ENCODE measurements around the gene TMEM45A.
"Not testable (repeated sequence)": the region's sequence is repeated elsewhere in the genome, so short reads cannot be mapped to it uniquely, and the experiment has no call there.

TMEM45A gene

DNA sequence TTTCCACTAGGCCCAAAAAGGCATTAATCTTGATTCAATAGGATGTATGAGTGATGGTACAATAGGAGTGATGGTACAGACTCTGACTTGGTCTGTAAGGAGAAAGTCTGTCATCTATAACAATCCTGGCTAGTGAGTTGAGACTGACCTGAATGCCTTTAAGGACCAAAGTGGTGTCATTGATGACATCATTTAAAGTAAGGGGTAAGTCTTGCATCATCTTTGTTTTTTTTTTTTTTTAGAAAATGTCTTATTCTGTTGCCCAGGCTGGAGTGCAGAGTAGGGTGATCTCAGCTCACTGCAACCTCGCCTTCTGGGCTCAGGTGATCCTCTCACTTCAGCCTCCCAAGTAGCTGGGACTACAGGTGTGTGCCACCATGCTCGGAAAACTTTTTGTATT, 5.6 kb upstream of the TMEM45A start:
- no peak for DNase-seq

DNA sequence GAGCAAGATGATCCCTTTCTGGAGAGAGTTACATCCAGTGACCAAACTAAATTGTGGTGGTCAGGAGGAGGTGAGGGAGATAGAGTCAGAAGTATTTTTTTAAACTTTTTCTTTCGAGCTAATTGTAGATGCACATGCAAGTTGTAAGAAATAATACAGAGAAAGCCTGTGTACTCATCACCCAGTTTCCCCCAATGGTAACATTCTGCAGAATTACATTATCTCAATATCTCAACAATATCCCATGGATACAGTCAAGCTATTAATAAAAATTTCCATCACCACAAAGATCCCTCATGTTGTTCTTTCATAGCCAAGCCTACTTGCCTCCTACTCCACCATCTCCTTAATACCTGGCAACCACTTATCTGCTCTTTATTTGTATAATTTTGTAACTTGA, 3.3 kb upstream of the TMEM45A start:
- DNase-seq: no peak

DNA sequence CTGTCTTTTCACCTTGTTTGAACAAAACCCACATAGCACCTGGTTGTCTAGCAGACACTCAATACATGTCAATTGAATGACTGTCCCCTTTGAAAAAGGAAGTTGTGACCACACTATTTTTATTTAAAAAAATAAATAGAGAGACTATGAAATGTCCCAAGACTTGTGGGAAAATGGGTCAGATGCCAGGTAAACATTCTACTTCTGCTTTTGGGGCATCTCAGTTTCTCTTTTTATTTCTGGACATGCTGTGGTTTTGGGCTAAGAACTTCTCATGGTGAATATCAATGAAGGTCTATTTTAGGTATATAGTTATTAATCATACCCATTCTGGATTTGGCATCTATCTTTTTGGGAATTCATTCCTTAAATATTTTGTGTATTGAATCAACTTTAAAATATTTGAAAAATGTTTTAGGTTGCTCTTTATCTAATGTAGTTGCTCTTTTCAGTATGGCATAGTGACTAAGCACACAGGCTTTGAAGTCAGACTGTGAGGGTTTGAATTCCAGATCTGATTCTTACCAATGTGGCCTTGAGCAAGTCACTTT, 4.4 kb downstream of the TMEM45A start:
- DNase-seq: no peak

DNA sequence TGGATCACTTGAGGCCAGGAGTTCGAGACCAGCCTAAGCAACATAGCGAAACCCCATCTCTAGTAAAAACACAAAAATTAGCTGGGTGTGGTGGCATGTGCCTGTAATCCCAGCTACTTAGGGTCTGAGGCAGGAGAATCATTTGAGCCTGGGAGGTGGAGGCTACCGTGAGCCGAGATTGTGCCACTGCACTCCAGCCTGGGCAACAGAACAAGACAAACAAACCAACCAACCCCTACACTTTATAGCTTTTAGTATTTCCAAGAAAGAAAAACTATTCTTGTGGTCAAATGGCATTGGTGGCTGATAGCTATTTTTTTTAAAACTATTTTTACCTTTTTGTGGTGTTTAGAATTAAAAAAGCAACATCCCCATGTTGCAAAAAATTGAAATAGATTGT, 7.2 kb downstream of the TMEM45A start:
- no peak for DNase-seq

DNA sequence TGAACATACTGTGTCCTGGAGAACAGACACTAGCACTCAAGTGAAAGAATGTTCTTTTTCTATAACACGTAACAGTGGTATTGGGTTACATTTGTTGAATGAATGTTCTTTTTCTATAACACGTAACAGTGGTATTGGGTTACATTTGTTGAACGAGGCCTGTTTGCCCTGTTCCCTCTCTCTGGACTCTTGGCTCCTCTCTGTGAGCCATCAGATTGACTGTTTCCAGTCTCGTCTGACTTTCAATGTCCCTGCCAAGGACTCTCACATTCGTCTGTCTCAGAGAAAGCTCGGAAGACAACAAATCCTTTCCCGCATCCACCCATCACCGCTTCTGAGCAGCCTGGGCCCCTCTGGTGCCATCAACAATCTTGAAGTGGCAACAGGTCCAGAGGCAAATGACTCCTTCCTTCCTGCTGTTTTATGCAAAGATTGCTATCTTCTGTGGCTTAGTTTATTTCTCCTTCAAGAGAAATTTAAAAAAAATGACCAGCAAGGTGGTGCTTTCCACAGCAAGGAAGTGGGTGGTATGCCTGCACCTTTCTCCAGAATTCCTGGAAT, 8.0 kb downstream of the TMEM45A start:
- no peak for DNase-seq

DNA sequence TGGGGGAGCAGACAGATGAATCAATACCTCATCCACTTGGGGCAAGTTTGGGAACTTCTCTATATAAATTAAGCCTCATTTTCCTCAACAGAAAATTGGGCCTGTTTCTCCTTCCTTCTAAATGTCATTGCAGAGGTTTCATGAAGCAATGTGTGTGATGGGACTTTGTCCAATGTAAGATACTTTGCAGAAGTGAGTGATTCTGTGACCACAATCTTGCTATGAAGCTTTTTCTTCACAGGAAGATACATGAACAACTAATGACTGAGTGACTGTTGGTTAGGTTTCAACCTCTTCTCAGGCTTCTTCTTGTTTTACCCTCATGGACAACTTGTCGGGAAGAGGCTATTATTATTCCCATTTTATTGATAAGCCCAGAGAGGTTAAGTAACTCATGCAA, 11.0 kb downstream of the TMEM45A start:
- DNase-seq: no peak

DNA sequence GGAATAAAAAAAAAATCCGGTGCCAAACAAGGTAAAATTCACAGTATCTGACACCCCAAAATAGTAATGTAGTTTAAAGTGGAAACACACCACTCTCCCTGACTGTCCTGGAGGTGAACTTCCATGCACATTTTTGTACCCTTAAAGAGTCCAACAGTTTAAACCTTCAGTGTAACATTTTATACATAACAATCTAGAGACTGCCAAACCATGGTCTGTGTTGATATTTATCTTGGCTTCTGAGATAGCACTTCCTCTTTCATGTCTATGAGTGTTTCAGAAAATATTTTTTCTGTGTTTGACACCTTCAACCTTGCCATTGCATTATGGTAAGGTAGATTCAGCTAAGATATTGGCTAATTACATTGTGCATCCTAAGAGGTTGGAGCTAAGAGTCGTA, 13.9 kb downstream of the TMEM45A start:
- DNase-seq: no peak

DNA sequence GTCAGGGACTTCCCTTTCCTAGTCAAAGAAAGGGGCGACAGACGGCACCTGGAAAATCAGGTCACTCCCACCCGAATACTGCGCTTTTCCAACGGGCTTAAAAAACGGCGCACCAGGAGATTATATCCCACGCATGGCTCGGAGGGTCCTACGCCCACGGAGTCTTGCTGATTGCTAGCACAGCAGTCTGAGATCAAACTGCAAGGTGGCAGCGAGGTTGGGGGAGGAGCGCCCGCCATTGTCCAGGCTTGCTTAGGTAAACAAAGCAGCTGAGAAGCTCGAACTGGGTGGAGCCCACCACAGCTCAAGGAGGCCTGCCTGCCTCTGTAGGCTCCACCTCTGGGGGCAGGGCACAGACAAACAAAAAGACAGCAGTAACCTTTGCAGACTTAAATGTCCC, 17.4 kb downstream of the TMEM45A start:
- DNase-seq: not testable (repeated sequence)

DNA sequence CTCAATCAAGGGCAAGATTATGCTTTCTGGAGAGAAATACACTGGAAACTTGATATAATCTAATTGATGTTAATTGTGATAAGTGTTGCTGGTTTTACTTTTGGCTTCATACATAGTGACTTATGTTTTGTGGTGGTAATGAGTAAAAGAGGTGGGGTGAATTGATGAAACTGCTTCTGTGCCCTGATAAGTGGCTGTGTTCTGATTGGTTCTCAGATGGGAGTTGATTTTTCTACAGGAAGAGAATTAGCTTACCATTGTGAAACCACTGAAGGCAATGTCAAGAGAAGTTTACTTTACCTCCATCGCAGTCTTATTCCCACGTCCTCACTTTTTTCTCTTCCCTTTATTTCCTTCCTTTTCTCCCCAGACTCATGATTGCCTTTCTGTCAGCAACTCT, 23.8 kb downstream of the TMEM45A start:
- DNase-seq: no peak

DNA sequence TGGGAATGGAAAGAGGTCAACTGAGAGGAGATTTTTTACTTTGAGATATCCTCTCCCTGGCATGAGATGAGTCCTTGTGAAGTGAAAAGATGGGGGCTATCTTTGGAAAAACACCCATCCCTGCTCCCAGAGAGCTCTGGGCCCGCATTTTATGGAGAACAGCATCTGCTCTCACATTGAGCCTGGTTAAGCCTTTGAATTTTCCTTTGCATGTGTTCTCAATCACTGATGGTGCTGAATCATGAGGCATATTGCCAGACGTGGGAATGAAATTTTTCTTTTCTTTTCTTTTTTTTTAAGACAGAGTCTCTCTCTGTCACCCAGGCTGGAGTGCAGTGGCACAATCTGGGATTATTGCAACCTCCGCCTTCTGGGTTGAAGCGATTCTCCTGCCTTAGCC, 24.4 kb downstream of the TMEM45A start:
- DNase-seq: no peak

DNA sequence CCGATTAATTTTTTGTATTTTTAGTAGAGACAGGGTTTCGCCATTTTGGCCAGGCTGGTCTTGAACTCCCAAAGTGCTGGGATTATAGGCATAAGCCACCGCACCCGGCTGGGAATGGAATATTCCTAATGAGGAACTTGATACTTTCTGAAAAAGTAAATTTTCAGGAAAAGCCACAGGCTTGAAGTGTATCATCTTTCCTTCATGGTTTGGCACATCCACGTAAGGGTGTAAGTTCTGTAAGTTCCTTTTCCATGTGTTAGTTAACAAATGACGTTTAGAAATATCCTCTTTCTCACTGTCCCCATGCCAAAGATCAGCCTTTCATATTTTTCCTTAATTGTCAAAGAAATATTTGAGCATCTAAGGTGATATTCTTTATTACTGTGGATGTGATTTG, 24.9 kb downstream of the TMEM45A start:
- no peak for DNase-seq

DNA sequence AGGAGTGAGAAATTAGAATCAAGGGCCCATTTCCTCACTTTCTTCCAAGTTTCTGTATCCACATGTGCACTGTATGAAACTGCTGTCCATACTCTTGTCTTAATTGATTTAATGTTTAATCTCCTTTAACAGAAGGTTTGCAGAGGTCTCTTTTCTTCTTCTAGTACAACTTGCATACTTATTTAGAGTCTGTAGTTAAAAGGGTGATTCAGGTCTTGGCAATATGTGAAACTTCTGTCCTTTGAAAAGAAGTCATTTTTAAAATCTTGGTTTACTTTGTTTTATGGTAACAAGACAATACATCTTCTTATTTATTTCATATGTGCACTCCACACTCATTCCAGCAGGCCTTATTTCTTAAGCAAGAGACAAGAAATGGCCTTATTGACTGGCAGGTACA, 25.8 kb downstream of the TMEM45A start:
- DNase-seq: no peak

DNA sequence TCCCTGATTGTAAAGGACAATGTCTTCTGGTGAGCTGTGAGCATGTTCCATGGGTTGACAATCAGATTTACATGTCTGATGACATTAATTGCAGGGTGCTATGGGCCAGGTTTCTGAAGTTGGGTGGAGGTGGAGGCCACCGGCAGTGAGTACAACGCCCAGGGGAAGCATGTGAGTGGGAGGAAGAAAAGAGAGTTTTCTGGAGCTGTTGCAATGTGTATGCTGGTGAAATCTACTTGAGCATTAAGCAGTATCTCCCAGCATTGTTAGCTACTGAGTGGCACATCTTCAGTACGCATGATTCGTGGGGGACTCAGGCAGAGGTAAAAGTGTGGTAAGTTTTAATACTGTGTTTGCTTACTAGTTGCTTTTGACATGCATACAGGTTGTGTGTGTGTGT, 26.6 kb downstream of the TMEM45A start:
- DNase-seq: no peak

DNA sequence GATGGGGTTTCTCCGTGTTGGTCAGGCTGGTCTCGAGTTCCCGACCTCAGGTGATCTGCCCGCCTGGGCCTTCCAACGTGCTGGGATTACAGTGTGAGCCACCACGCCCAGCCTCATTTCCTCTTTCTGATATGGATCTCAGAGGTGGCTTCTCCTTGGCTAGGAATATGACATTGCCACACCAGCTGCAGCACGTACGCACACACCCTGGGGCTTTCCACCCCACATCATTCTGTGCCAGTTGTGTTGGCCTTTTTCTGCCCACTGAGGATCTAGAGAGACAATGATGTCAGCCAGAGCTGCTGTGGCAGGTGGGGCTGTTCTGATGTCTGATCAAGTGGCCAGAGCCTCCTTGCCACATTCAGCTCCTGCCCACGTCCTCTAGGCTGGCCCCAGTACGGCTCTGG, 29.0 kb downstream of the TMEM45A start:
- DNase-seq: no peak

DNA sequence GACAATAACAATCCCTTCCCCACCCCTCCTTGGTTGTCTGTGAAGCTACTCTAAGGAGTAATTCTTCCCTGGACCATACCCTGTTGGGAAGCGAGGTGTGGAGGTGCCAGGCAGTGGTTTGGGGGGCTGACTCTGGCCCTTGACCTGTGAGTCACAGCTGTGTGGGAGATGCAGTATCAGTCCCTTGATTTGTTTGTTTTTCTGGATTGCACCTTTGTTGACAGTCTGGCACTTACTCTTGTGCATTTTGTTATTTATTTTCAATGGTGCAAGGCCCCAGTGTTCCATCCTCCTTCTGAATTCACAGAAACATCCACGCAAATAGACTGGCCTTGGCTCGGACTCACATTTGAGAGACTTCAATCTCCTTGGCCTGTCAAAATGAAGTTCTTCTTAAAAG, 29.7 kb downstream of the TMEM45A start:
- DNase-seq: no peak

DNA sequence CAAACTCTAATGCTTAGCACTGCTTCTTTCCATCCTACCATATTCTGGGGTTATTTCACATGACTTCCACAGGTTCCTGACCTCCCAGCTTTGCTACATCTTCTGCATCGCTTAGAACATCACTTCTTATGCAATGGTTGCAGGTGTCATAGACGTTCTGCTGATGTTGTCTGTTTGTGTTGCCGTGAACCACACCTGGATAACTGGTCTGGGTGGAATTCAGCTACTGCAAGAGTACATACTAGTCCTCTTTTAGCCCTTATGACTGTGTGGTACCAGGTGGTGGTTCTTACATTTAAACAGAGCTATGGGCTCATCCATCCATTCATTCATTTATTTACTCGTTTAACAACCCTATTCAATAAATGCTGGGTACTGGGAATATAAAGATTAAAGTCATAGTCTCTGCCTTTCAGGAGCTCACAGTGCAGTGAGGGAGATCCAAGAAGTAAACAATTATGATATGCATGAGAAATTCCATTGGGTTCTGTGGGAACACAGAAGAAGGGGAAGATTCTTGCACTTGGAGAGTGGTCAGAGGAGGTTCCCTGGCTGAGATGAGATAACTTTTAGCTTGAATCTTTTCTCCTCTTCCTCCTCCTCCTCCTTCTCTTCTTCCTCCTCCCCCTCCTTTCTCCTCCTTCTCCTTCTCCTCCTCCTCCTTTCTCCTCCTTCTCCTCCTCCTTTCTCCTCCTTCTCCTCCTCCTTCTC, 30.8 kb downstream of the TMEM45A start:
- no peak for DNase-seq

DNA sequence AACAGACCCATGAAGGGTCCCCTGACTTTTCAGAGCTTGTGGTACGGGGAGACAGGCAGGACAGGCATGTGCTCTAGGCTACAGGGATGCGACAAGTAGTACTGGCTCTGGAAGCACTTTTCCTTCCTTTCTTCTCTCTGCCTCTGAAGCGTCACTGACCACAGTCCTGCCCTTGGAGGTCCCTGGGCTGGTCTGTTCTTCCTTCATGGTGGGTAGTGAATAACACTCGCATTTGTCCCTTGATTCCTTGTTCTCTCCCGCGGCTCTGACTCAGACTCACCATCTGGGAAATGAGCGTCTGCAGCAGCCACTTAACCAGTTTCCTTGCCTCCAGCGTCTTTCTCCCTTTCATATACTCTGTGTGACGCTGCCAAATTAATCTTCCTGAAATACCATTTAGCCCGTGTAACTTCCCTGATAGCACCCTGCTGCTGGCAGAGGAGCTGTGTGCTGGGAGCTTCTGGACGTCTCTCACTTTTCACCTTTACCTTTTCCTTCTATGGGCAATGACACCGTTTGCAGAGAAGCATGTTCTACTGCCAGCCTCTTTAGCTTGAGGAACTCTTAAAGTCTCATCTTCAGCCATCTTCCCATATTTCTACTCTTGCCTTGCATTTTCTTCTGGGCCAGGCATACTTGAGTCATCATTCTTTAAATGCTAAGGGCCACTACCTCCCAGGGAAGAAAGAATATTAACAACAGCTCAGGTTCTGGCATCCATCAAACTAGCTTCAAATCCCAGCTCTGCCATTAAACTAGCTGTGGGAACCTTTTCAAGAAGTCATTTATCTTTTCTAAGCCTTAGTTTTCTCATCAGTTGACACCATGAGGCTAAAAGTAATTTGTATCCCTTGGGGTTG, 33.6 kb downstream of the TMEM45A start:
- DNase-seq: no peak

DNA sequence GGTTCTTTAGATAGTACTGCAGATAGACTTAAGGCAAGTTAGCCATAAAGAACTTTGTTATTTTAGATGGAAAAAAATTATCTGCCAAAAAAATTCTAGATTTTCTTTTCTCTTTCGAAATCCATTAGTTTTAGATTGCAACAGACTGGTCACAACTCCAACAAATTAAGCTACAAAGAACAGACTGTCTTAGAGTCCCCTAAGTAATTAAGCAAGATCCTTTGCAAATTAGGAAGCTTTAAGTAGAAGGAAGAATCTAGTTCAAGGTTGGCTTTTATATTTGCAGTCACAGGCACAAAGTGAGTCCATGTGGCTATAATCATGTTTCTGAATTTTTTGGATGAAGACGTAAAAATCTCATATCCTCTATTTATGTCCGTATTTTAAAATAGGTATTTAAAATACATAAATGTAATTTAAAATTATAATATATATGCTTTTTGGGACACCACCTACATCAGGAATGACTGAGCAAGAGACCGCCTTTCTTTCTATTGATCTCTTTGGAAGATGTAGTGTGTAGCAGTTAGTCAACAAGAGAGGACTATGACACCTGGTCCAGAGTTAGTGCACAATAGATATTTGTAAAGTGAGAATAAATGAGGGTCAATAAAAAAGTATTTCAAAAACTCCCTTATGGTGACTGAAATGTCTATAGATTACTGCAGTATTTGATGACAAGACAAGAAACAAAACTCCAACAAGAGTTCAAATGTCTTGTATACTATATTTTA, 34.4 kb downstream of the TMEM45A start:
- DNase-seq: no peak

DNA sequence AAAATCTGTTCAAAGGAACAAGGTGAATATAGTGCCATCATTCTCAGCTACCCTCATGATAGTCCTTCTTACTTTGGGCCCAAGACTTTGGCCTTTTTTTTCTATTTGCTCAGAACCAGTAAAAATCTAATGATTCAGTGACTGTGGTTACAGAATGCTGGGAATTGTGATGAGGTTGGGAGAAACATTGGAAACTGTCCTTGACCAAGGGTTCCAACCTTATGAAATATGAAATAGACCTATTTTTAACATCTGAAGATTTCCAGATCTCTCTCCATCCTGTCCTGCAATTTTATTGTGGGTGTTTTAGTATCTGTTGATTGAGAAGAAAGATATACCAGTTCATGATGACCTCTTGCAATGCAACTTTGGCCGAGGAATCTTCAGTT, 34.9 kb downstream of the TMEM45A start:
- no peak for DNase-seq

DNA sequence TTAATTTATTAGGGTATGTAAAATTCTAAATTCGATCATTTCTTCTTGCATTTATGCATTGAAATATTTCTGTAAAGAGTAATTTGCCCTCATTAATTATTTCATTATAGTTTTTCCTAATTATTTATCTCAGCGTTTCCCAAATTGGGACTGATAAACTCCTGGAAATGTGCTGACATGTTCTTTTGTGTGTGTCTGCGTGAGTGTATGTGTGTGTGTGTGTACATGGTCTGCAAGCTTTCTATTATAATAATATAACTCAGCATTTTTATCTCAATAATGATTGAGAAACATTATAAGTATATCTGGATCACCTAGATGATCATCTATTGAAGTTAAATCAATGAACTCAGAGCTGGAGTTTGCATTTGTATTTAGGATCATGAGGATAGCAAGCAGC, 38.7 kb downstream of the TMEM45A start:
- no peak for DNase-seq

DNA sequence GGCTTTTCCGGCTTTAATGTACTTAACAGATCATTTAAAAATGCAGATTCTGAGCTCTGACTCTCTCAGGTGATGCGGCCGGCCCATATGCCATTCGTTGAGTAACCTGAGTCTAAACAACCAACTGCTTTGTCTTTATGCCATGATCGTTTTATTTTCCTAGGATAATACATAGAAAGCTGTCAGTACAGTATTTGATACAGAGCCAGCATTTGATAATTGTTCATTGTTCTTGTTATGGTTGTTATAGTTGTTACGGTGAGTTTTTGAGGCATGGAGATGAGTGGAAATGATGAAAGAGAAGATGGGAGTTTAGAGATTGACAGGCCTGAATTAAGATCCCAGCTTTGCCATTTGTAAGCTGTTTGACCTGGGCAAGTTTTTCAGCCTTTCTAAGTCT, 40.0 kb downstream of the TMEM45A start:
- DNase-seq: no peak

DNA sequence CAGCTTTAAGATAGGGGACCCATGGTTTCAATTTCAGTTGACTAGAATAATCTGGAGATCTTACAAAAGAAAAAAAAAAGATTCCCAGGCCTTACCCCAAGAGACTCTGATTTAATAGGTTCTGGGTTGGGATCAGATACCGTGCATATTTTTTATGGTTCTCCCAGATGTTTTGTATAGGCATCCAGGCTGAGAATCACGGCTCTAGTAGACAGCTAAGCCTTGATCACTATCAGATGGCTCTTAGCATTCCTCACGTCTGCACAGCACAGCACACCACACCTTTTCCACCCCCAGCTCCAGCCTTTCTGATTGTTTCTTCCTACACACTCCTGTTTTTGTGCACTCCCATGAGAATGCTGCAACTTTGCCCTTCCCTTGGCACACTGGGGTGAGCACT, 40.8 kb downstream of the TMEM45A start:
- no peak for DNase-seq

DNA sequence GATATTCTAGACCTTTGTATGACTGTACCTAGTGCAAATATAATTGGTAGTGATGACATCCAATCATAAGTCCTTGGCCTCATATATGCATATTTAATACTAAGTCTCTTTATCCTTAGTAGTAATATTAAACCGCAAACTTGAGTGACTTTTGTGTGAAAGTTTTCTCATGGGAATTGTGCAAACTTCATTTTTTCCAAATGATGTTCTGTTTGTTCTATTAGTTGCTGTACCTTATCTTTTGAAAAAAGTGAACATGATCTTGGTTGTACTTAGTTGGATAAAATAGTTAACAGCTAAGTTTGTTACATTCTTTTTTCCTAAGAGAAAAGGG, 43.2 kb downstream of the TMEM45A start:
- no peak for DNase-seq
